ENCODE results near the gene CACNA1S.

CACNA1S gene

GRCh38 chr1:201062511-201063091 lies 49.6 kb downstream of the CACNA1S start:
- no peak for DNase-seq (ENCODE audit: low read depth, low spot score)

DNA sequence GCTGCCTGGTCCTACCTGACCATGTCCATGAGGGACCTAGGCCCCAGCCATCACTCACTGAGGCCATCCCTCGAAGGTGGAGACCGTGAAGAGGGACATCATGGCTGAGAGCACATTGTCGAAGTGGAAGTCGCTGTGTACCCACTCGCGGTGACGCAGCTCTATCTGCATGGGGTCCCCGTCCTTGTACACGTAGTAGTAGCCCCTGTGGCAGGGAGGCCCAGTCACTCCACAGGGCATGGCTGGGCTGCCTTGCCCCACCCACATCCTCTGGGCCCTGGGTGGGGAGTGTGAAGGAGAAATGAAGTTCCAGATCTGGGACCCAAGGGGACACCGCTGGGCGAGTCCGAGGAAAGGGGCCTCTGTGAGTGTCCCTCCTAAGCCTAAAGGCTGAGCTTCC lies 50.3 kb downstream of the CACNA1S start:
- no peak for DNase-seq (ENCODE audit: low read depth, low spot score)

DNA sequence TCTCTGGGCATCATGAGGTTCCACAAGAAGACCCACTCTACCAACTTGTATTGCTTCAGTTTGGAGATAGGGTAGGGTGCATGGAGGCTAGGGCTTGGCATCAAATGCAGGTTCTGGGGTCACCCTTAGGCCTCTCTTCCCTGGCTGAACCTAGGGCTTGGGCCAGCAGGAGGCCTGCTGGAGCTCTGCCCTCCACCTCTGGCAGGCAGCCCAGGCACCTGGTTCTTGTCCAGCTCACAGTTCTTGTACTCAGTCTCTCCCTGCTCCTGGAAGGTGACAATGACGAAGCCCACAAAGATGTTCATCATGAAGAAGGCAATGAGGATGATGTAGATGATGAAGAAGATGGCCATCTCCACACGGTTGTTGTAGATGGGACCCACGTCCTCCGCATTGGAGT lies 51.2 kb downstream of the CACNA1S start:
- no peak for DNase-seq (ENCODE audit: low read depth, low spot score)

- DNase-seq (ENCODE audit: low read depth, low spot score) = no peak
Observed at GRCh38 chr1:201060586-201060985, 51.6 kb downstream of the CACNA1S start.

GRCh38 chr1:201059871-201060555 lies 52.2 kb downstream of the CACNA1S start:
- DNase-seq (ENCODE audit: low read depth, low spot score) = no peak

DNA sequence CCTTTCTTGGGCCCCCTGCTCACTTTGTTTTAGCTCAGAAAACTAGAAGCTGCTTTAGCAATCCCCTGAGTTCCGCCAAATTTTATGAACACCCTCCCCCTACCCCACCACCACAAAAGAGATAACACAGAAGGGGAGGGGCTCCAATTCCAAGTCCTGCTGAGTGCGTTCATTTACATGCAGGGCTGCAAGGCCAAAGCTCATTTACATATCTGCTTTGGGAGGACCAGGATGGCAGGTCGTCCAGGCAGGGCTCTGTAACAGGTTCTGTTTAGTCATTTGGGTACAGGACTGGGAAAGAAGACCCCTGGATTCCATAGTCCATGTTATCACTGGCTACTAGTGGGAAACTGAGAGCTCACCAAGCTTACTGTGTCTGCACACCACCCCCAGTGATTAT lies 52.8 kb downstream of the CACNA1S start:
- no peak for DNase-seq (ENCODE audit: low read depth, low spot score)

DNA sequence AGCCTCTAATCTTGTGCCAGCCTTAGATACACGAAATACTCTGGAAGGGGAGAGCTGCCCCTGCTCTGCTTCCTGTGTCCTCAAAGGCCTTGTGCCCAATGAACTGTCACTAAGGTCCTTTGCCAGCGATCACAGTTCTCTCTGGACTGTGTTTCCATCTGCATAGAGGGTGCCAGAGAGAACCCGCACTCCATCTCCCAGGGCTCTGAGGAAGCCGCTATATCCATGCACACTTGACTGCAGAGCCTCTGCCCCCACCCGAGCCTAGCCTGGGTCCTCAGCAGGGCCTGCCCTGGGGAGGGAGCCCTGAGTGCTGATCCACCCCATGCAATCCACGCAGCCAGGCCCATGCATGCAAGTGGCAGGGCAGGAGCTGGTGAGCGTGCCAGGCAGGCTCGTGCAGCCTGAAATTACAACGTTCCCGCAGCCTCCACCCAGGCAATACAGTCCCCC lies 58.1 kb downstream of the CACNA1S start:
- DNase-seq (ENCODE audit: low read depth, low spot score) = no peak

GRCh38 chr1:201053155-201053860 lies 58.9 kb downstream of the CACNA1S start:
- DNase-seq (ENCODE audit: low read depth, low spot score) = no peak

- DNase-seq (ENCODE audit: low read depth, low spot score) = no peak
Observed at GRCh38 chr1:201051399-201051798, 60.8 kb downstream of the CACNA1S start.

DNA sequence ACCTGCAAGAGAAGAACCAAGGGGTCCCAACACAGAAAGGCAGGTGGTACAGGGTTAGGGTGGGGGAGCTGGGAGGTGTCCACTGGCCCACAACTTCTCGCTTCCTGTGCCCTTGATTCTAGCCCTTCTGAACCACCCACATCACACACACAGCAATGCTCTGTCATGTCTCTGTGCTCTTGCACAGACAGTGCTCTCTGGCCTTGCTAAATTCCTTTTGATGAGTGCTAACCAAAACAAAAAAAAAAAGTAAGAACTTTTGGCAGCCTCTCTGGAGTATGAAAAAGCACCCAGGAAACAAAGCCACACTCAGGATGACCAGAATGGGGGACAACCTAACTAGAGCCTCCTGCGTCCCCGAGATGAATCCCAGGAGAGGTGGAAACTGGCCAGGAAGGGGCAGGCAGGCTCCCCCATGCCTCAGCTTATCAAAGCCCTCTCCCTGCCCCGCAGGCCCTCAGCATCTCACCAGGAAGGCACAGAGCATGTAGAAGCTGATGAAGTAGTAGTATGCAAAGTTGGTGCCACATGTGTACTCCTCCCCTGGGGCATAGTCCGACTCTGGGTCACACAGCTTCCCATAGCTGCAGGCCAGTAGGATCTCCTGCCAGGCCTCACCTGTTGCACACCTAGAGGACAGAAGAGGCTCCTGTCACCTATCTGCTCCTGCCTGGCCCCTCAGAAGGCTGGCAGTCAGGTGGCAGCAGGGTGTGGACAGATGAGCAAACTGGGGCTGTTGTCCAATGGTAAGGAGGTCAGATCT lies 61.5 kb downstream of the CACNA1S start:
- no peak for DNase-seq (ENCODE audit: low read depth, low spot score)

DNA sequence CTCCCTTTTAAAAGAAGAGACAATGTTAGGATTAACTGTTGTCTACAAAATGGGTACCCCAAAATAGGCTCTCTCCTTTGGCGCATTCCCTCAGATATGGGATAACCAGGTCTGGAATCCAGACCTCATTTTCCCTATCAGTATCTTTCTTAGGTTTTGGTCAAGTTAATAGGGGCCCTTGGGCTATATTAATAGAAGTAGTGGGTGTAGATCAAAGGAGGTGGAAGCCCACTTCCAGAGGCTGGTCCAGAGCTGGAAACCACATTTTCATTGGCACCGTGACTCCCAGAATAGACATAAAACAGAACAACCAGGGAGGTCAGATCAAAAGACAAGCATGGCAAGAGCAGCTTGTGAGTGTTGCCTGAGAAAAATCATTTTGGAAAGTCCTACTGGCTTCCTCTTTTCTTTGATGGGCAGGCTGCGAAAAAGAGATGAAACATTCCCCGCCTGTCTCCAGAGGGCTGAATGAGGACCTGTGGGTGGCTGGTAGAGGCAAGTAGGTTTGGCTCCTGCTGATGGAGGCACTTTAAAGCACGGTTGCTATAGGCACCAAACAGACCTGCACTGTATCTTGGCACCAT lies 62.9 kb downstream of the CACNA1S start:
- DNase-seq (ENCODE audit: low read depth, low spot score) = no peak

- no peak for DNase-seq (ENCODE audit: low read depth, low spot score)
Observed at GRCh38 chr1:201048521-201048920, 63.7 kb downstream of the CACNA1S start.

DNA sequence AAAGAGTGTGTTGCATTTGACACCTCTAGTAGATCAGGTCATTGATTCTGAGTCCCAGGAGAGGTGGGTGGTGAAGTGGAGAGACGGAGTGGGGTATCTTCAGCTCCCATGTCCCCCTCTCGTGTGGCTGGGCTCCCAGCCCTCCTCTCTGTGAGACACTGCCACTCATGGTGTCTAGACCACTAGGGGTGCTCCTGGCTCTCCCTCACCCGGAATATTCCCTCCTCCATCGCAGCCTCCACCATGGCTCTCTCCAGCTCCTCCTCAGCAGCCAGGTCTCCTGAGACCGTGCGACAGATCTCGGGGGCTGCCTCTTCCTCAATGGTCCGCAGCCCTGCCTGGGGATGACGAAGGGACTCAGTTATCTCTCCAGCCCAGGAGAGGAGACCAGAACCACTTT lies 68.1 kb downstream of the CACNA1S start:
- DNase-seq (ENCODE audit: low read depth, low spot score) = no peak

DNA sequence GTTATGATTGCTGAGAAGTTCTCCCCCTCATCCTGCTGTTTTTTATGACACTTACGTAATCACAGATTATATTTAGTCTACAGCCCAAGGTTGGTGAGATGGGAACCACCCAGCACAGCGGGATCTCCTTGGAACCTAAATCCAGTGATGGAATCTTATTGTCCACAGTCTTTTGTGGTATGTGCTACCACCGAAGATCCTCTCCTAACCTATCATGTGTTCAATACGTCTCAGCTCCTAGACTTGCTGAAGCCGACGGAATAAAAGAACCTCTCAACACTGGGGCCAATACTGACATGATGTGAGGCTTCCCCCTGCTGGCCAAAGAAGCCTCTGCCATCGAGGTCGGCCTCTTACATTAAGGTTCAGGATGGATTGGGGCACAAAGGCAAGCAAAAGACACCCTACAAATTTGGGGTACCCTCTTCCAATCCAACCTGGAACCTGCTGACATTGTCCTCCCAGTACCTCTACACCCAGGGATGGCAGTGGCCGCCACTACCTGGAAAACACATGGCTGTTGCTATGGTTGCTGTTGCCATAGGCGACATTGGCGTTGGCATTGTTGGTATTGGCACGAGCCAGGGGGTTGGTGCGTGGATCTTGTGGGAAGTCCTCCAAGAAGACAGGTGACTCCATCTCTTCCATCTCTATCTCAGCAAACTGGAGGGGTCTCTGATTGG lies 69.3 kb downstream of the CACNA1S start:
- peak; percentile 51 for DNase-seq (ENCODE audit: low read depth, low spot score)

GRCh38 chr1:201041011-201041410 lies 71.2 kb downstream of the CACNA1S start:
- no peak for DNase-seq (ENCODE audit: low read depth, low spot score)

DNA sequence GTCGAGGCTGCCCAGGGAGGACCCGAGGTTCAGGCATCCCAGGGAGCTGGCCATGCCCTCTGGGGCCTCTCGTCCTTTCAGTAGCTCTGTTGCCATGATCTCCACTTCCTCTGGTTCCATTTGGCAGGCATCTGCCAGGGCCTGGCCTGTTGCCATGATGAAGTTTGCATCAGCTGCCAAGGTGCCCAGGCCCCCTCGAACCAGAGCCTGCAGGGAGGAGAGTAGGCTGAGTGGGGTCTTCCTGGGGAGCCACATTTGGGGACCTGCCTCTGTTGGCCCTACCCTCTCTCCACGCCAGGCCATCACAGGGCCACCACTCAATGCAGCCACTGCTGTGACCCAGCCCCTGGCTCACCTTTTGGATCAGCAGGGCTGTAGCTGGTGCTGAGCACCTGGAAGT lies 72.3 kb downstream of the CACNA1S start:
- DNase-seq (ENCODE audit: low read depth, low spot score) = no peak

GRCh38 chr1:201039418-201039817 lies 72.8 kb downstream of the CACNA1S start:
- no peak for DNase-seq (ENCODE audit: low read depth, low spot score)

GRCh38 chr1:201038186-201038876 lies 73.9 kb downstream of the CACNA1S start:
- DNase-seq (ENCODE audit: low read depth, low spot score) = no peak

- DNase-seq (ENCODE audit: low read depth, low spot score) = no peak
Observed at GRCh38 chr1:201036188-201036842, 75.9 kb downstream of the CACNA1S start.

GRCh38 chr1:201034671-201035070 lies 77.6 kb downstream of the CACNA1S start:
- DNase-seq (ENCODE audit: low read depth, low spot score) = no peak

All from activated CD4-positive, CD25-positive, alpha-beta regulatory T cell treated with anti-CD3 and anti-CD28 coated beads, Interleukin-2, amount 50 U/mL, for 16 hours (primary cell).